Epithelial cell of umbilical artery (primary cell): ENCODE results near the gene SULT1A2. TPM values are rescaled to one million over a fixed set of nuclear protein-coding genes. Genes with fewer than 3 reads are reported as not detected.

Experiments used
- total RNA-seq: library from RNA; depleted of rRNA; stranded (reverse); fragments of >200 nt; gene quantifications from 2 replicates; pipeline ENCODE4 v1.2.3, GENCODE V29; 2014

The SULT1A2 gene
- total RNA-seq, result under 0.01 TPM in 1 of 2 replicates, not detected in the other

GRCh38 chr16:28596840-28597691, at the start of gene SULT1A2:
Gene SULT1A2 (minus strand): TSS chr16:28597050. CDS start chr16:28595930, 1,120 bp downstream.

GRCh38 chr16:28637765-28638164, 40.9 kb upstream of the SULT1A2 start, which contains the start of gene NPIPB8:
Gene NPIPB8 (plus strand): TSS chr16:28638065. CDS start chr16:28638361, 296 bp downstream.

GRCh38 chr16:28609631-28610594, 13.1 kb upstream of the SULT1A2 start, which contains the start of gene SULT1A1:
Gene SULT1A1 (minus strand): TSS chr16:28610044. CDS start chr16:28608855, 1,189 bp downstream.

GRCh38 chr16:28553776-28554633, 42.8 kb downstream of the SULT1A2 start, which contains the start of gene SGF29:
Gene SGF29 (plus strand): TSS chr16:28553920. CDS start chr16:28581070, 27,150 bp downstream.

Other genes with a start within 250 kb of the SULT1A2 start
- not detected in 2 replicates for gene NPIPB6, start 233.5 kb downstream of the SULT1A2 start, total RNA-seq
- 90.1 and 209 TPM in 2 replicates for gene EIF3CL, start 193.2 kb downstream of the SULT1A2 start, total RNA-seq
- 0.15 TPM in 1 of 2 replicates, not detected in the other for gene NPIPB7, start 124.7 kb downstream of the SULT1A2 start, total RNA-seq
- 10.4 and 14.9 TPM in 2 replicates for gene CLN3, start 105.0 kb downstream of the SULT1A2 start, total RNA-seq
- not detected in 2 replicates for gene APOBR, start 102.4 kb downstream of the SULT1A2 start, total RNA-seq
- gene IL27, start 90.2 kb downstream of the SULT1A2 start, total RNA-seq, result not detected in 2 replicates
- gene NUPR1, start 58.1 kb downstream of the SULT1A2 start, total RNA-seq, result under 0.01 and 1.1 TPM in 2 replicates
- 7.1 TPM in 2 replicates for gene SGF29, start 43.1 kb downstream of the SULT1A2 start, total RNA-seq
- 0.32 and 14.1 TPM in 2 replicates for gene SULT1A1, start 13.0 kb upstream of the SULT1A2 start, total RNA-seq
- gene NPIPB8, start 41.0 kb upstream of the SULT1A2 start, total RNA-seq, result not detected in 2 replicates
- 125 and 219 TPM in 2 replicates for gene EIF3C, start 114.4 kb upstream of the SULT1A2 start, total RNA-seq
- 1.6 and 1.7 TPM in 2 replicates for gene NPIPB9, start 154.7 kb upstream of the SULT1A2 start, total RNA-seq
- gene ATXN2L, start 225.9 kb upstream of the SULT1A2 start, total RNA-seq, result 25.7 and 26.3 TPM in 2 replicates
- 150 and 187 TPM in 2 replicates for gene TUFM, start 249.3 kb upstream of the SULT1A2 start, total RNA-seq